Suppressor macrophage treated with lipopolysaccharide for 1 hour (primary cell): ENCODE results near the gene KCNJ14.

ENCODE experiments used
- DNase-seq, 3 donors: peaks; one replicate each; pipeline ENCODE4 v3.0.0-alpha.2; 2020 to 2022

KCNJ14 gene

GRCh38 chr19:48445606-48446481 lies 9.5 kb upstream of the KCNJ14 start, which contains the start of gene GRWD1:
Gene GRWD1 (plus strand): TSS chr19:48445983. CDS start chr19:48446006, 23 bp downstream.
- peak; percentile 94 to 96 (median 95) for DNase-seq

- DNase-seq: no peak
Observed at GRCh38 chr19:48446579-48446978, 8.8 kb upstream of the KCNJ14 start.

- no peak for DNase-seq
Observed at GRCh38 chr19:48448563-48448962, 6.8 kb upstream of the KCNJ14 start.

GRCh38 chr19:48450441-48450840 lies 4.9 kb upstream of the KCNJ14 start:
- DNase-seq: no peak

DNA sequence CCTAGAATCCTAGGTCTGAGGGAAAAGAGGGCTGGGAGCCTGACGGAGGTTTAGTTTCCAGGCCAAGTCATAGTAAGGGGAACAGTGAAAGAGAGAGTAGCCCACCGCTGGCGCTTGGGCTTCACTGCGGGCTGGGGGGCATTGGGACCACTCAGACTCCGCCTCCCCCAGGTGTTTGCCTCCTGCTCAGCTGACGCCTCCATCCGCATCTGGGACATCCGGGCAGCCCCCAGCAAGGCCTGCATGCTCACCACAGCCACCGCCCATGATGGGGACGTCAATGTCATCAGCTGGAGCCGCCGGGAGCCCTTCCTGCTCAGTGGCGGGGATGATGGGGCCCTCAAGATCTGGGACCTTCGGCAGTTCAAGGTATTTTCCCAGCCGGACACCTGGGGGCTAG lies 4.5 kb upstream of the KCNJ14 start:
- no peak for DNase-seq

DNA sequence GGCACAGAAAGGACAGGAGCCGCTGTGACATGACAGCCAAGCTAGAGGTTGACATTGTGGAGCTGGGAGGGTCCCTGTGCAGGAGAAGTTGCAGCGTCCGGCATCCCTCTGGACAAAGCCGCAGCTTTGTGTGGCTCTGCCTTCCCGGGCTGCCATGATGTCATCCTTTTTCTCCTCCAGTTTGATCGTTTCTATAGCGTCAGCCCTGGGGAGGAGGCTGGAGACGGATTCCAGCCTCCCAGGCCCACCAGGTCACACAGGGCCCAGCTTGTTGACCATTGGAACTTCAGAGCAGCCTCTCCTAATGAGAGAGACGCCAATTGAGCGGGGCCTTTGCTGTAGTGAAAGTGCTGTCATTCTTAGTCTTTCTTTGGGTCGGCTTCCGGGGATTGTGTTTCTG lies 3.8 kb upstream of the KCNJ14 start:
- DNase-seq: no peak

DNA sequence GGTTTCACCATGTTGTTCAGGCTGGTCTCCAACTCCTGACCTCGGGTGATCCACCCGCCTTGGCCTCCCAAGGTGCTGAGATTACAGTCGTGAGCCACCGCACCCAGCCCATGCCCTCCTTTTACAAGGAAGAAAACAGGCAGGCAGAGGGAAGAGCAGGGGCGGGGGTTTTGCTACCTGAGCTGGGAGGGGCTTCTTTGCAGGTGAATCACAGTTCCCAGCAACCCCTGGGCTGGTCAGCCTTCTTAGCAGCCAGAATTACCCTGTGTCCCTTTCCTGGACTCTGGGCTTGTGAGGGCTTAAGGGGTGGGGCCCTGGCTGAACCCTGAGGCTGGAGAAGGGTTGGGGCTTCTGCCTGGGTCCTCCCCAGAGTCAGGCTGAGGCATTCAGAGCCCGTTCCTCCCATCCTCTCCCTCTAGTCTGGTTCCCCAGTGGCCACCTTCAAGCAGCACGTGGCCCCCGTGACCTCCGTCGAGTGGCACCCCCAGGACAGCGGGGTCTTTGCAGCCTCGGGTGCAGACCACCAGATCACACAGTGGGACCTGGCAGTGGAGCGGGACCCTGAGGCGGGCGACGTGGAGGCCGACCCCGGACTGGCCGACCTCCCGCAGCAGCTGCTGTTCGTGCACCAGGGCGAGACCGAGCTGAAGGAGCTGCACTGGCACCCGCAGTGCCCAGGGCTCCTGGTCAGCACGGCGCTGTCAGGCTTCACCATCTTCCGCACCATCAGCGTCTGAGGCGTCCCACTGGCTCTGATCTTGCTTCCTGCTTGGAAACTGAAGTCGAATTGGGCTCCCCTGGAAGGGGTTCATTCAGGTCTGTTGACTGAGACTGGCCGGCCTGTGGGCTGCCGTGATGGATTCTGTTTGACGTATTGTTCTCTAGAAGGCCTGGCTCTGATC lies 2.8 kb upstream of the KCNJ14 start:
- DNase-seq: no peak

DNA sequence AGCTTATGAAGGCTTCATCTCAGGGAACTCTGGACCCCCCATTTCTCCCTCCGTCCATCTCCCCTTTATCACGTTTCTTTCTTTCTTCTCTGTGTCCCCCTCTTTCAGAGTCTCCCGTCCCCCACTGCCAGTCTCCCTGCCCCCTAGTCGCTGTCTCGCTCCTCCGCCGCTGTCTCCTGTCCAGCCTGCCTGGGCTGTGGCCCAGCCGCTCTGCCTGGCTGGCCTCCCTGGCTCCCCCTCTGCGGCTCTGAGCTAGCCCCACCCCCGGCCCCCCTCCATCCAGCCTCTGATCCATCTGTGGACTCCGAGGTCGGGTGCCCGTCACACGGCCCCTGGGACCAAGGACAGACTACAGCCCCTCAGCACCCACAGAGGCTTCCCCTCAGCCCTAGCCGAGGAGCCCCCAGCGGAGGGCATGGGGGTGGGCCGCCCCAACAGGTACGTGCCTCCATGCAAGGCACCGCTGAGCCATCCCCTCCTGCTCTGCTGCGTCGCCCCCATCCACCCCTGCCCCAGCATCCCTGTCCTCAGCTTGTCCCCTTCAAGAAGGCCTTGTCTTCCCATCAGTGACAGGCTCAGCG lies 1.1 kb upstream of the KCNJ14 start:
- no peak for DNase-seq

GRCh38 chr19:48455908-48456562 lies 661 bp downstream of the KCNJ14 start:
- DNase-seq: no peak

DNA sequence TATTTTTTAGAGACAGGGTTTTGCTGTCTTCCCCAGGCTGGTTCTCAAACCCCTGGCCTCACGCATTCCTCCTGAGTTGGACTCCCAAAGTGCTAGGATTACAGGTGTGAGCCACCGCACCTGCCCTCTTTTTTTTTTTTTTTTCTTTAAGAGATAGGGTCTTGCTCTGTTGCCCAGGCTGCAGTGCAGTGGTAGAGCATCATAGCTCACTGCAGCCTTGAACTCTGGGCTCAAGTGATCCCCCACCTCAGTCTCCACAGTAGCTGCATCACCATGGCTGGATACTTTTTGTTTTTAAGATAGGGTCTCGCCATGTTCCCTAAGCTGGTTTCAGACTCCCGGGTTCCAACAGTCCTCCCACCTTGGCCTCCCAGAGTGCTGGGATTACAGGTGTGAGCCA lies 1.5 kb downstream of the KCNJ14 start:
- no peak for DNase-seq

DNA sequence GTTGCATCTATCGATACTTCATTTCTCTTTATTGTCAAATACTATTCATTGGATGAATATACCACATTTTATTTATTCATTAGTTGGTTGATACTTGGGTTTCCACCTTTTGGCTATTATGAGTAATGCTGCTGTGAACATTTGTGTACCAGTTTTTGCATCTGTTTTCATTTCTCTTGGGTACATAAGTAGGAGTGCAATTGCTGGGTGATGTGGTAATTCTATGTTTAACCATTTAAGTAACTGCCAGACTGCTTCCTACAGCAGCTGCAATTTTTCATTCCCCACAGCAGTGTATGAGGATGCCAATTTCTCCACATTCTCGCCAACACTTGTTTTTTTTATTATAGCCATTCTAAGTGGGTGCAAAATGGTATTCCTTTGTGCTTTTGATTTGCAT lies 2.6 kb downstream of the KCNJ14 start:
- no peak for DNase-seq

DNA sequence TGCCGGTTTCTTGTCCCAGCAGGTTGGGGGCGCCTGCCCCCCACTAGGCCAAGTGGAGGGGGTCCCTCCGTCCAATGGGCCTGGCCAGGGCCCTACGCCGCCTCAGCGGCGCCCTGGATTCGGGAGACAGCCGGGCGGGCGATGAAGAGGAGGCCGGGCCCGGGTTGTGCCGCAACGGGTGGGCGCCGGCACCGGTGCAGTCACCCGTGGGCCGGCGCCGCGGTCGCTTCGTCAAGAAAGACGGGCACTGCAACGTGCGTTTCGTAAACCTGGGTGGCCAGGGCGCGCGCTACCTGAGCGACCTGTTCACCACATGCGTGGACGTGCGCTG lies 6.2 kb downstream of the KCNJ14 start:
- no peak for DNase-seq

DNA sequence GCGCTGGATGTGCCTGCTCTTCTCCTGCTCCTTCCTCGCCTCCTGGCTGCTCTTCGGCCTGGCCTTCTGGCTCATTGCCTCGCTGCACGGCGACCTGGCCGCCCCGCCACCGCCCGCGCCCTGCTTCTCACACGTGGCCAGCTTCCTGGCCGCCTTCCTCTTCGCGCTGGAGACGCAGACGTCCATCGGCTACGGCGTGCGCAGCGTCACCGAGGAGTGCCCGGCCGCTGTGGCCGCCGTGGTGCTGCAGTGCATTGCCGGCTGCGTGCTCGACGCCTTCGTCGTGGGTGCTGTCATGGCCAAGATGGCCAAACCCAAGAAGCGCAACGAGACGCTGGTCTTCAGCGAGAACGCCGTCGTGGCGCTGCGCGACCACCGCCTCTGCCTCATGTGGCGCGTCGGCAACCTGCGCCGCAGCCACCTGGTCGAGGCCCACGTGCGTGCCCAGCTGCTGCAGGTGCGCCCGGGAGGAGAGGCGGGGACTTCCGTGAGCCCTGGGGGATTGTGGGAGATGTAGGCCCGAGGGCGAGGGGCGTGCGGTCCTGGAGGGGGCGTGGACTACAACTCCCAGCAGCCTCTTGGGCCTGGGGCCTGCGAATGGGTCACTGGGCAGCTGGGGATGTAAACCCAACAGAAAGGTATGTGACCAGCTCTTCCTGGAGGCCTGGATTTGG lies 6.7 kb downstream of the KCNJ14 start:
- no peak for DNase-seq

GRCh38 chr19:48465215-48465614 lies 9.8 kb downstream of the KCNJ14 start:
- DNase-seq: no peak

- peak; percentile 51 to 66 (median 54) for DNase-seq
Observed at GRCh38 chr19:48466561-48467325, 11.4 kb downstream of the KCNJ14 start.

GRCh38 chr19:48468772-48469288 lies 13.5 kb downstream of the KCNJ14 start:
- peak; percentile 100 for DNase-seq

- peak; percentile 71 to 92 (median 81) for DNase-seq
Observed at GRCh38 chr19:48469289-48469881, 14.0 kb downstream of the KCNJ14 start, which contains the start of gene CYTH2. Gene CYTH2 (plus strand): TSS chr19:48469369. CDS start chr19:48469508, 139 bp downstream.

- no peak for DNase-seq
Observed at GRCh38 chr19:48469934-48470680, 14.7 kb downstream of the KCNJ14 start.

DNA sequence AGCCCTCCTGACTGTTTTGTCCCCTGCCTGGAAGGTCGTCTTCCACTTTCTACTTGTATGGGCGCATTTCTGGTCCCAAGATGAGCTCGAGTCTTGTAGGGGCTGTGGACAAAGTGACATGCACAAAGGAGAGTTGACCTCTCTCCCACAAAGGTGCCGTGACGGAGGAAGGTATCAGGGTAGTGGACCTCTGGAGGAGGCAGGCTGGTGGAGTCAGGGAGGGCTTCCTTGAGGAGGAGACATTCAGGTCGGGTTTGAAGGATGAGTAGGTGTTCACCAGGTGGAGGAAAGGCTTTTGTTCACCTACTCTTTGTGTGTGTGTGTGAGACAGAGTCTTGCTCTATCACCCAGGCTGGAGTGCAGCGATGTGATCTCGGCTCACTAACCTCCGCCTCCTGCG lies 15.5 kb downstream of the KCNJ14 start:
- DNase-seq: no peak

- DNase-seq: no peak
Observed at GRCh38 chr19:48471836-48472235, 16.5 kb downstream of the KCNJ14 start.
